GM12873 (cell line): ENCODE measurements around the gene NDOR1.

Experiments
- TF ChIP-seq, protein P1 (sequence below): IDR thresholded peaks from 2 replicates; pipeline ENCODE4 v1.5.1; 2012; ENCODE audit warnings: low read depth, mild to moderate bottlenecking, moderate library complexity, low read length, control low read depth; ENCODE audit not compliant: insufficient read depth; ENCODE audit errors: missing control alignments

Gene NDOR1

DNA sequence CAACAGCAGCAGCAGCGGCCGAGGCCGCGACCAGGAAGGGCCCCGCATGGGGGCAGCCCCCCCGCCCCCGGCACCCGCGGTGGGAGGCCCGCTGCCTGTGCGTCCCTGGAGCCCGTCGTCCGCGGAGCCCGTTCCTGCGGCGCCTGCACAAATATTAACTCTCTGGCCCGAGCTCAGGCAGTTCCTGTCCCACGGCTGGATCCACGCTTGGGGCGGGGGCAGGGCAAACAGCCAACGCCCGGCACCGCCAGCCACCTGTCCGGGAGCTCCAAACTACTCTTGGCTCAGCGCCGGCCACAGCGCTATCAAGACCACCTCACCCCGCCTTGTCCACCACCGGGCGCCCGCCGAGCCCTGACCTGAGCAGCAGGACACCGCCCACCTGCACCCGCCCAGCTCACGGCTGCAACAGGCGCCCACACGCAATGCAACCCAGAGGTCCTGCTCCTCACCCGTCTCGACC lies 35.6 kb upstream of the NDOR1 start, which contains the start of gene LRRC26:
Gene LRRC26, minus strand, starts transcription at position 156 of the 463 bp plus-strand sequence. Its CDS starts 108 bp downstream, at position 48.
- TF ChIP-seq, protein P1, sequence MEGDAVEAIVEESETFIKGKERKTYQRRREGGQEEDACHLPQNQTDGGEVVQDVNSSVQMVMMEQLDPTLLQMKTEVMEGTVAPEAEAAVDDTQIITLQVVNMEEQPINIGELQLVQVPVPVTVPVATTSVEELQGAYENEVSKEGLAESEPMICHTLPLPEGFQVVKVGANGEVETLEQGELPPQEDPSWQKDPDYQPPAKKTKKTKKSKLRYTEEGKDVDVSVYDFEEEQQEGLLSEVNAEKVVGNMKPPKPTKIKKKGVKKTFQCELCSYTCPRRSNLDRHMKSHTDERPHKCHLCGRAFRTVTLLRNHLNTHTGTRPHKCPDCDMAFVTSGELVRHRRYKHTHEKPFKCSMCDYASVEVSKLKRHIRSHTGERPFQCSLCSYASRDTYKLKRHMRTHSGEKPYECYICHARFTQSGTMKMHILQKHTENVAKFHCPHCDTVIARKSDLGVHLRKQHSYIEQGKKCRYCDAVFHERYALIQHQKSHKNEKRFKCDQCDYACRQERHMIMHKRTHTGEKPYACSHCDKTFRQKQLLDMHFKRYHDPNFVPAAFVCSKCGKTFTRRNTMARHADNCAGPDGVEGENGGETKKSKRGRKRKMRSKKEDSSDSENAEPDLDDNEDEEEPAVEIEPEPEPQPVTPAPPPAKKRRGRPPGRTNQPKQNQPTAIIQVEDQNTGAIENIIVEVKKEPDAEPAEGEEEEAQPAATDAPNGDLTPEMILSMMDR: no peak

DNA sequence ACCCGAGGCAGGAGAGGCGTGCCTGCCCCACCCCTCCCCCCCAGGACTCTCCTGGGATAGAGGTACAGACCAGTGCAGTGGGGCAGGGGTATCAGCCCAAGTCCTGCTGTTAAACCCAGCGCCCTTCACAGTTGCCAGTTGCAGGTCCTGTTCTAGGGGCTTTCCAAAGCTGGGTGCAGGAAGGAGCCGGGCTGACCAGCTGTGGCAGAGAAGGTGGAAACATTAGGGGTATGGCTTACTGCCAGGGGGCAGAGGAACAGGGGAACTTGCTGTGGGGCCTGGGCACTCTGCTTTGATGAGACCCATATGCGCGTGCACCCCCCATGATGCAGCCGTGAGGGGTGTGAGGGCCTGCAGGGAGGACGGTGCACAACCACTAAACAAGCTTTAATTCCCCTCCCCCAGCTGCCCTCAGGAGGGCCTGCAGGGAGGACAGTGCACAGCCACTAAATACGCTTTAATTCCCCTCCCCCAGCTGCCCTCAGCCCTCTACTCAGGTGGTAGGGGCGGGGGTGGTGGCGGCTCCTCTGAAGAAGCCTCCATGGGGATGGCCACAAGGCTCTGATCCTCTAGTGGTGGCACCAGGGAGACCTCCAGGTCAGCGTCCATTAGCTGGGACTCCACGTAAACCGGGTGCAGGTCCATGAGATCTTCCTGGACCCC lies 34.9 kb upstream of the NDOR1 start:
- TF ChIP-seq, protein P1: no peak

DNA sequence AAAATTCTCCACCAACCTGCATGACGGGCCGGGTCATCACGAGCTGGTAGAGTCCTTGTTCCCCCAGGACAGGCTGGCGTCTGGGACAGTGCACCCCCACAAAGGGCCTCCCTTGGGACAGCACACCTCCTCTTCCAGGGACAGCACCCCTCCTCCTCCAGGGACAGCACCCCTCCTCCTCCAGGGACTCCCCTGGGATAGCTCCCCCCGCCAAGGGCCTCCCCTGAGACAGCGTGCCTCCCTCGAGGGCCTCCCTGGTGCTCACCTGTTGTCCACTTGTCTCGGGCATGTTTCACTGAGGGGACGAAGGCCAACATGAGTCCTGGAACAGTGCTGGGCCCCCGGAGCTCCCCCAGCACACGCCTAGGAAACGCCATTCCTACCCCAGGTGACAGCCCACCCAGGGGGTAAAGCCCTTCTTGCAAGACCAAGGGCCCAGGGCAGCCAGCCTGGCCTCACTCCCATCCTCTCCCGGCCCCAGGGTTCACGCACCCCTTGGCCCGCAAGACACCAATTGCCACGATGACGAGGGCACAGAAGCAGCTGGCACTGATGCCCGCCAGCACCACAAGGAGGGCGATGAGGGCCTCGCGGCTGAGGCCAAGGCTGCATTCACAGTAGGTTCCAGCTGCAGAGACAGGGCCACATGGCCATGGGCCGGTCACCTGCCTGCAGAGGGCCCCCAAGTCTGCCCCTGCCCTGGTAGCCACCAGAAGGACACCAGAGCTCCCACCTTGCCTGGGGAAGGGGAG lies 34.2 kb upstream of the NDOR1 start:
- TF ChIP-seq, protein P1: no peak

DNA sequence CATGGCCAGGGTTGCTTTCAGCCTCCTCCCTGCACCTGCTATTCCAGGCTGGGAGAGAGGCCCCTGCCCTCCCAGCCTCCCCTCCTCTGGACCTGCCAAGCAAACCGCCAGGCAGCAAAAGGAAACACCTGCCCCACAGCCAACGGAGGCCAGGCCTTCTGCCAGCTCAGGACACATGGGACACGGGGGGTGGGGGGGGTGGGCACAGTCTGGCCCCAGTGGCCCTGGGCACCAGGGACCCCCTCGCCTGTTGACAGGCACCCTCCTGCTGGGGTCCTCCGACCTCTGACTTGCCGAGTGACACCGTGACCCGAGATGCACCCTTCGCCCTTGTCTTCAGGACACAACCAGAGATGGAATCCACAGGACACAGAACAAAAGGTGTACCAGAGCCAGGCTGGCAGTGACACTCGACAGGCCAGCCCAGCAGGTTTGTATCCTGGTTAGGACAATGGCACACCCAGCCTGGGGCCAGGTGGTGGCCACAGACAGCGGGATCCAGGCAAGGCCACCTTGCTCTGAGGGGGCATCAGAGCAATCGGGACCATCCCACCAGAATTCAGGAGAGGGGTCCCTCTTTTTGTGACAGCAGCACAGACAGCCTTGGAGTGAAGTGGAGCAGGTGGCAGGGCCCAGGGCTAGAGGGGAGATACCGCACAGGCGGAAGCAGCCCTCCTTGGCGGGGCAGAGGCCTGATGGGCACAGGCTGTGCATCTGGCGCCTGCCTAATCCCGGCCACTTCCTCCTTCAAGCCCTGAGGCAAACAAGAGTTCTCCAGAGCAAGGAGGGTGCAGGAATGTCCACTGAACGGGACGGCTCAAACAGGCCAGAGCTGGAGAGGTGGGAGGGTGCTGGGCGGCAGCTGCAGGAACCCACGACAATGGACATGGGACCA lies 32.4 kb upstream of the NDOR1 start:
- TF ChIP-seq, protein P1: no peak

DNA sequence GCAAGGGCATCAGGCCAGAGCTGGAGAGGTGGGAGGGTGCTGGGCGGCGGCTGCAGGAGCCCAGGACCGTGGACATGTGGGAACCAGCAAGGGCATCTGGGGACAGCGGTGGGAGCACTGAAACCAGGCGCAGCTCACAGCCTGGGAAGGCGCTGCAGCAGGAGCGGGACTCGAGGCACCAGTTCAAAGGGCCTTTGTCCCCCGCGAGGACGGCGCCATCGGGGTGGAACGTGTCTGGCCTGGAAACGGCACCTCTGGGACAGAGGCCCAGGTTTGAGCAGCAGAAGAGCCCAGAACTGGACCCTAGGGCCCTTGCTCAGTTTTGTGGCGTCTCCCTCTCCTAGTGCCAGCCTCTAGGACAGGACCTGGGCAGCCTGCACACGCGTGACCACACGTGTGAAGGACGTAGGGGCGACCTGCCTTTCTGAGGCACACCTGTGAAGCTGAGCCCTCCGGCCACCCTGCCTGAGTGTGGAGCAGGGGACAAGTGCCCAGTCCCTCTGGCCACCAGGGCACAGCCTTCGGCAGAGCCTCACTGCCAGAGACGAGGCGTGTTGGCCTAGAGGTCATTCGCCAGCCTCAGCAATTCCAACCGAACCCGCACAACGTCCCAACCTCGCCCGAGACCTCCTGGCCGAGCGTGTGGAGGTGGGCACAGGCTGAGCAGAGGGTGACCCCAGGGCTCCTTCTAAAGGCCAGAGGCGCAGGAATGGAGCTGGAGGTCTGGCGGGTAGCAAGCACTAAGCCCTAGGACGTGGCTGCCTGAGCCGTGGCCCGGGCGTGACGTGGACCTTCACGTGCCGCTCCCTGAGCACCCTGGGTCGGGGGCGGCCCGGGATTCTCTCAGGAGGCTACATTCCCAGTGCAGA lies 31.5 kb upstream of the NDOR1 start:
- TF ChIP-seq, protein P1: no peak

DNA sequence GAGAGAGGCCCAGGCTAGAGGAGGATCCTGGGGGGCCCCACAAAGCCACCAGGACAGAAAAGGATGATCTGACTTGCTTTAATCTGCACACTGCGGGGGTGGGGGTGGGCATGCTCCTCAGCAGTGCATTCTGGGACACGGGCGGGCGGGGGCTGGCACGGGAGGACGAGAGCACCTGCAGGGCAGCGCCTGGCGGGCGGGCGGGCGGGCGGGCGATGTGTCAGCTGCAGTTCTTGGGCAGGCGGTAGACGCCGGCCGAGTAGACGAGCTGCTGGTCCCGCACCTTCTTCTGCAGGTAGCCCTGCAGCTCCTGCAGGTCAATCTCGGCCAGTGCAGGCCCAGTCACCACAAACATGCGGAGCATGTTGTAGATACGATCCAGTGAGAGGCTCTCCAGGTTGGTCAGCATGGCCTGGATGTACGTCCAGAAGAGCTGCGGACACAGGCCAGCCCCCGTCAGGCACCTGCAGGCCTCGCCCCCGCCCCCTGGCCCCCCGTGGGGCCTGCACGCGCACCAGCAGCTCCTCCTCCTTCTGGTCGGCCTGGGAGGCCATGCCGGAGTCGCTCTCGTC lies 30.7 kb upstream of the NDOR1 start:
- TF ChIP-seq, protein P1: no peak
